Stimulated activated naive B cell treated with anti-CD40 and anti-IgM and Interleukin-4, amounts not matched to agents 10 μg/mL and 1 μg/mL and 100 μg/mL, for 72 hours (primary cell): ENCODE data around the gene MYH10.

Experiments used
- ATAC-seq, 2 donors: fragments of 150-1000 bp; cut with Tn5 transposase; replicated peaks; 2 replicates each; pipeline ENCODE4 v1.10.0; 2021; ENCODE audit warnings: moderate library complexity in 1 of 2
- DNase-seq: peaks from one replicate; pipeline ENCODE4 v3.0.0; 2021
- H3K27ac Mint-ChIP-seq: one replicate; pipeline ENCODE4 v1.8.0; 2022; ENCODE audit warnings: mild to moderate bottlenecking, mixed read lengths
- H3K27me3 Mint-ChIP-seq, 2 donors: one replicate each; pipeline ENCODE4 v1.8.0; 2022; ENCODE audit warnings: mixed read lengths in 2 of 2
- H3K36me3 Mint-ChIP-seq, 2 donors: one replicate each; pipeline ENCODE4 v1.8.0; 2022; ENCODE audit warnings: mixed read lengths in 2 of 2, mild to moderate bottlenecking in 1 of 2
- H3K4me1 Mint-ChIP-seq, 2 donors: one replicate each; pipeline ENCODE4 v1.8.0; 2022; ENCODE audit warnings: mixed read lengths in 2 of 2, mild to moderate bottlenecking in 1 of 2
- H3K4me3 Mint-ChIP-seq, 2 donors: one replicate each; pipeline ENCODE4 v1.8.0; 2022; ENCODE audit warnings: mild to moderate bottlenecking in 2 of 2, mixed read lengths in 2 of 2, moderate library complexity in 1 of 2
- H3K9me3 Mint-ChIP-seq, 2 donors: one replicate each; pipeline ENCODE4 v1.8.0; 2022; ENCODE audit warnings: mixed read lengths in 2 of 2, mild to moderate bottlenecking in 1 of 2

MYH10 gene

GRCh38 chr17:8630227-8630801 is at the start of gene MYH10:
Gene MYH10, minus strand, starts transcription at chr17:8630725. Its CDS starts 7,479 bp downstream, at chr17:8623246.
- Mint-ChIP-seq H3K4me1 (peaks cover 18 to 29% of the 10 kb centered on the region in 2 donors), H3K4me3 (peak within 1 kb of the TSS; percentile 89 to 90), H3K27ac (peak within 1 kb of the TSS; percentile 90), H3K9me3 (no peaks in the 10 kb centered on the region), H3K27me3 (peaks cover 47 to 54% of the 10 kb centered on the region in 2 donors), H3K36me3 (peaks cover 3 to 4% of the 10 kb centered on the region in 2 donors)
- DNase-seq (no peak), ATAC-seq (no peak)

- ATAC-seq (no peak), DNase-seq (no peak)
- Mint-ChIP-seq H3K4me3 (no peak overlapping the region), H3K4me1 (no peaks in the 10 kb centered on the region), H3K9me3 (peaks cover 4 to 7% of the 10 kb centered on the region in 2 donors), H3K27me3 (peaks cover 17 to 21% of the 10 kb centered on the region in 2 donors), H3K36me3 (peaks cover 0 to 3% of the 10 kb centered on the region in 2 donors), H3K27ac (no peak overlapping the region)
These were observed 48.6 kb upstream of the MYH10 start for GRCh38 chr17:8679126-8679525.

- DNase-seq, result no peak
- no peak for ATAC-seq
- Mint-ChIP-seq H3K9me3 (peaks cover 3 to 7% of the 10 kb centered on the region in 2 donors), H3K4me1 (peaks cover 0 to 2% of the 10 kb centered on the region in 2 donors), H3K4me3 (no peak overlapping the region), H3K27ac (no peak overlapping the region), H3K27me3 (peaks cover 14 to 17% of the 10 kb centered on the region in 2 donors), H3K36me3 (peaks cover 0 to 3% of the 10 kb centered on the region in 2 donors)
These were observed 44.8 kb upstream of the MYH10 start for GRCh38 chr17:8675306-8675705.

- H3K27ac Mint-ChIP-seq, result no peak overlapping the region
- H3K4me1 Mint-ChIP-seq, result peaks cover 0 to 2% of the 10 kb centered on the region in 2 donors
- no peak for DNase-seq
- peaks cover 9 to 12% of the 10 kb centered on the region in 2 donors for H3K27me3 Mint-ChIP-seq
- H3K36me3 Mint-ChIP-seq, result peaks cover 0 to 3% of the 10 kb centered on the region in 2 donors
- no peak overlapping the region for H3K4me3 Mint-ChIP-seq
- ATAC-seq, result no peak
- peaks cover 3 to 7% of the 10 kb centered on the region in 2 donors for H3K9me3 Mint-ChIP-seq
These were observed 44.1 kb upstream of the MYH10 start for GRCh38 chr17:8674344-8675305.

DNA sequence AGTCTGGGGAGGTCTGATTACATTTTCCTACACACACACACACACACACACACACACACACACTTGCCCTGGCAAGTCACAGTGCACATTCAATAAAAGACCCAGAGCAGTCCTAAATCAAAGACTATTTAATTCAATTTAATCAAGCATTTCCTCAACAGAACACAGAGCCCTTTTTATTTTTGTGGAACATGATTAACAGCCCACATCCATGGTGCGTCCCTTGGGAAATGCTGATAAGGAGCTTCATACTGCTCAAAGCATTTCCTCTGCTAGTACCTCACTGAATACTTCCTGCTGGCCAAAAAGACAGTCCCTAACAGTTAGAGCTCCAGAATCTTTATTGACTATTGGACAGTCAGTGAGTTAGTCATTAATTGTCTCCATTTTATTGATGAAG is 43.1 kb upstream of the MYH10 start:
- no peak for DNase-seq
- H3K27me3 Mint-ChIP-seq, result peaks cover 2 to 6% of the 10 kb centered on the region in 2 donors
- peaks cover 0 to 2% of the 10 kb centered on the region in 2 donors for H3K4me1 Mint-ChIP-seq
- no peak for ATAC-seq
- H3K4me3 Mint-ChIP-seq, result no peak overlapping the region
- H3K27ac Mint-ChIP-seq, result no peak overlapping the region
- H3K9me3 Mint-ChIP-seq, result peaks cover 1 to 2% of the 10 kb centered on the region in 2 donors
- H3K36me3 Mint-ChIP-seq, result peaks cover 0 to 1% of the 10 kb centered on the region in 2 donors

- H3K27ac Mint-ChIP-seq, result no peak overlapping the region
- H3K36me3 Mint-ChIP-seq, result no peaks in the 10 kb centered on the region
- DNase-seq, result no peak
- peaks cover 4% of the 10 kb centered on the region in 2 donors for H3K27me3 Mint-ChIP-seq
- no peak overlapping the region for H3K4me3 Mint-ChIP-seq
- H3K4me1 Mint-ChIP-seq, result peaks cover 0 to 2% of the 10 kb centered on the region in 2 donors
- ATAC-seq, result no peak
- H3K9me3 Mint-ChIP-seq, result no peaks in the 10 kb centered on the region
These were observed 41.8 kb upstream of the MYH10 start for GRCh38 chr17:8672326-8672725.

DNA sequence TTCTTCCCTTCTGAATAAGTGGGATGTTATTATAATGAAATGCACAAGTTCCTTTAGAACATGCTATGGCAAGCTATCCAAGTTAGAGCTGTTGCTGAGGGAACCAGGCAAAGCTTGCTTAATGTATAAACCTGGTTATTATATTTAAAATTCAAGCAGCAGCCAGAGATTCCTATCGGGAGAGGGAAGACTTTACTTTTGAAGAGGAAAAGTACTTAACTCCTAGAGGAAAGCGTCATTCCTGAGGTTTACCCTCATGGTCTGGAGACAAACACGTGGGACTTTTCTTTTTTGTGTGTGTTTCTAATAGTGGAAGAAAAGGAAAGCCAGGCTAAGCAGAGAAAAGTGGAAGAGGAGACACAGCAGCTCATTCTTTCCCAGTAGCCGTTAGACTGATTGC is 39.9 kb upstream of the MYH10 start:
- Mint-ChIP-seq H3K4me3 (no peak overlapping the region), H3K4me1 (peaks cover 0 to 2% of the 10 kb centered on the region in 2 donors), H3K9me3 (no peaks in the 10 kb centered on the region), H3K27me3 (peaks cover 5 to 12% of the 10 kb centered on the region in 2 donors), H3K36me3 (no peaks in the 10 kb centered on the region), H3K27ac (no peak overlapping the region)
- no peak for DNase-seq
- ATAC-seq, result no peak

DNA sequence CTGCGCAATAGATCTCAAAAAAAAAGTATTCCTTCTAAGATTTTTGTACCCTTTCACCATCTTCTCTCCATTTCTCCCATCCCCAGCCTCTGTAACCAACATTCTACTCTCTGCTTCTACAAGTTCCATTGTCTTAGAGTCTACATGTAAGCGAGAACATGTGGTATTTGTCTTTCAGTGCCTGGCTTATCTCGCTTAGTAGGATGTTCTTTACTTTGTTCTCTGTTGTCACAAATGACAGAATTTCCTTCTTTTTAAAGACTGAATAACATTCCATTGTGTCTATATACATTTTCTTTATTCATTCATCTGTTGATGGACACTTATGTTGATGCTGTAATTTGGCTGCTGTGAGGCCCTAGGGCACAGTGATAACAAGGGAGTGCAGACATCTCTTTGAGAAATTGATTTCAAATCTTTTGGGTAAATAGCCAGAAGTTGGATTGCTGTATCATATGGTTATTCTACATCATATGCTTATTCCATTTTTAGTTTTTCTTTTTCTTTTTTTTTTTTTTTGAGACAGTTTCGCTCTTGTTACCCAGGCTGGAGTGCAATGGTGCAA is 37.7 kb upstream of the MYH10 start:
- Mint-ChIP-seq H3K27ac (no peak overlapping the region), H3K36me3 (no peaks in the 10 kb centered on the region), H3K4me1 (no peaks in the 10 kb centered on the region), H3K27me3 (peaks cover 4 to 16% of the 10 kb centered on the region in 2 donors), H3K9me3 (no peaks in the 10 kb centered on the region), H3K4me3 (no peak overlapping the region)
- DNase-seq (no peak), ATAC-seq (no peak)

GRCh38 chr17:8667421-8667820 is 36.9 kb upstream of the MYH10 start:
- DNase-seq (no peak), ATAC-seq (no peak)
- peaks cover 4 to 16% of the 10 kb centered on the region in 2 donors for H3K27me3 Mint-ChIP-seq
- H3K9me3 Mint-ChIP-seq, result no peaks in the 10 kb centered on the region
- no peak overlapping the region for H3K4me3 Mint-ChIP-seq
- no peaks in the 10 kb centered on the region for H3K4me1 Mint-ChIP-seq
- H3K36me3 Mint-ChIP-seq, result no peaks in the 10 kb centered on the region
- no peak overlapping the region for H3K27ac Mint-ChIP-seq

DNA sequence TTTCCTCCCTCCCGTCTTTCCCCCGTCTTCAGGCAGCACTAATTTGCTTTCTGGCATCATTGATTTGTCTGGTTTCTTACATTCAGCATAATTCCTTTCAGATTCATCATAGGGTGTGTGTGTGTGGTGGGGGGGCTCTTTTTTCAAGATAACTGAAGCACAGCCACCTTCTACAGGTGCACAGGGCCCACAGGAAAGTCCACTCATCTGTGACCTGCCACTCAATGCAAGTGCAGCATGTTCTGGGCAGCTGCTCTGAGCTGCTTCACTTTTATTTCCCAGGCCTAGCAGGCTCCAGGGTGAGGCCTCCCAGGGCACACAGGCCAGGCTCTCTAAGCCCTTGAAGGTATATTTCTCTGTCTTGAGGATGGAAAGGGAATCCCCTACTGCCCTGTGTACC is 35.2 kb upstream of the MYH10 start:
- ATAC-seq (no peak), DNase-seq (no peak)
- Mint-ChIP-seq H3K27ac (no peak overlapping the region), H3K36me3 (no peaks in the 10 kb centered on the region), H3K4me3 (no peak overlapping the region), H3K27me3 (peaks cover 8 to 32% of the 10 kb centered on the region in 2 donors), H3K4me1 (no peaks in the 10 kb centered on the region), H3K9me3 (peaks cover 3 to 4% of the 10 kb centered on the region in 2 donors)

DNA sequence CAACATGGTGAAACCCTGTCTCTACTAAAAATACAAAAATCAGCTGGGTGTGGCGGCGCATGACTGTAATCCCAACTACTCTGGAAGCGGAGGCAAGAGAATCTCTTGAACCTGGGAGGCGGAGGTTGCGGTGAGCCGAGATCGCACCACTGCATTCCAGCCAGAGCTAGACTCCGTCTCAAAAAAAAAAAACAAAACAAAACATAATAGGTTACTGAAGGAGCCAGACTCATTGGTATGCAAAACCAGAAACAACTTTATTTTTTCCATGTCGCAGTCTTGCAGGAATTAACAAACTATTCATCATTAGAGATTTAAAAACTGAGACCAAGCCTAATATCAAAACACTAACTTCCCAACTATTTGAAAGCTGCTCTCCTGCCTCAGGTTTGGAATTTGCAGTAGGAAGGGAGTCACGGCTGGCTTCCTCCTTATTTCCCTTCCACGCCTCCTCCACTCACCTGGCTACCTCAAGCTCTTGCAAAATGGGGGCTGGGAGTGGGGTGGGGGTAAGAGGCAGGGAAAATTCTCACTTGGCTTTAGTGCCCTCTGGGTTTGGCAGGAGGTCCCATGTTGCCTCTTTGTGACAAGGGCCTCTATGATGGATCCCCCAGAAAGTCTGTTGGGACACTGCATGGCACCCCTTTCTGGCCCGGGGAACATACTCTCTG is 34.1 kb upstream of the MYH10 start:
- no peak for ATAC-seq
- Mint-ChIP-seq H3K4me1 (no peaks in the 10 kb centered on the region), H3K27me3 (peaks cover 8 to 33% of the 10 kb centered on the region in 2 donors), H3K27ac (no peak overlapping the region), H3K36me3 (no peaks in the 10 kb centered on the region), H3K9me3 (peaks cover 3 to 5% of the 10 kb centered on the region in 2 donors), H3K4me3 (no peak overlapping the region)
- DNase-seq, result no peak

GRCh38 chr17:8662973-8663372 is 32.4 kb upstream of the MYH10 start:
- Mint-ChIP-seq H3K27me3 (peaks cover 8 to 43% of the 10 kb centered on the region in 2 donors), H3K27ac (no peak overlapping the region), H3K36me3 (no peaks in the 10 kb centered on the region), H3K4me1 (no peaks in the 10 kb centered on the region), H3K4me3 (no peak overlapping the region), H3K9me3 (peaks cover 3 to 5% of the 10 kb centered on the region in 2 donors)
- DNase-seq (no peak), ATAC-seq (no peak)

GRCh38 chr17:8662076-8662831 is 31.7 kb upstream of the MYH10 start:
- Mint-ChIP-seq H3K4me3 (no peak overlapping the region), H3K4me1 (no peaks in the 10 kb centered on the region), H3K9me3 (peaks cover 5 to 9% of the 10 kb centered on the region in 2 donors), H3K27me3 (peaks cover 12 to 39% of the 10 kb centered on the region in 2 donors), H3K36me3 (peaks cover 0 to 4% of the 10 kb centered on the region in 2 donors), H3K27ac (no peak overlapping the region)
- DNase-seq (no peak), ATAC-seq (no peak)
